Esophagus muscularis mucosa (tissue), 3 donors: ENCODE results near the gene NAV1.

Experiments used
- CTCF ChIP-seq, 3 experiments: fragments of 200-600 bp in 2 of 3; fragments of 450-650 bp in 1 of 3; sonication (generic) in 2 of 3; IDR thresholded peaks; one replicate each; pipeline ENCODE4 v1.5.1; 2017 to 2019; ENCODE audit warnings: antibody characterized with exemption in 3 of 3, mild to moderate bottlenecking in 2 of 3, moderate library complexity in 1 of 3
- EP300 ChIP-seq: sonication (generic); formaldehyde crosslinking; IDR thresholded peaks from one replicate; pipeline ENCODE4 v1.6.1; 2017; ENCODE audit warnings: antibody characterized with exemption

- TF ChIP-seq EP300: no peak
- TF ChIP-seq CTCF (IDR thresholded peaks at IDR 0.05): no peak
These were observed 26.2 kb downstream of the NAV1 start for GRCh38 chr1:201565024-201565730.
